B cell (primary cell): ENCODE data around the gene THBS3.

Experiments used
- EZH2 ChIP-seq: IDR thresholded peaks from 2 replicates; pipeline ENCODE4 v1.6.1; 2012; ENCODE audit warnings: borderline replicate concordance, low read depth, mild to moderate bottlenecking, moderate library complexity, low read length; ENCODE audit not compliant: insufficient read depth, poor library complexity, severe bottlenecking
- TF ChIP-seq, protein P1 (sequence below): fragments of 200-600 bp; IDR thresholded peaks from one replicate; pipeline ENCODE4 v1.8.0; 2022; ENCODE audit warnings: antibody characterized with exemption, mild to moderate bottlenecking

DNA sequence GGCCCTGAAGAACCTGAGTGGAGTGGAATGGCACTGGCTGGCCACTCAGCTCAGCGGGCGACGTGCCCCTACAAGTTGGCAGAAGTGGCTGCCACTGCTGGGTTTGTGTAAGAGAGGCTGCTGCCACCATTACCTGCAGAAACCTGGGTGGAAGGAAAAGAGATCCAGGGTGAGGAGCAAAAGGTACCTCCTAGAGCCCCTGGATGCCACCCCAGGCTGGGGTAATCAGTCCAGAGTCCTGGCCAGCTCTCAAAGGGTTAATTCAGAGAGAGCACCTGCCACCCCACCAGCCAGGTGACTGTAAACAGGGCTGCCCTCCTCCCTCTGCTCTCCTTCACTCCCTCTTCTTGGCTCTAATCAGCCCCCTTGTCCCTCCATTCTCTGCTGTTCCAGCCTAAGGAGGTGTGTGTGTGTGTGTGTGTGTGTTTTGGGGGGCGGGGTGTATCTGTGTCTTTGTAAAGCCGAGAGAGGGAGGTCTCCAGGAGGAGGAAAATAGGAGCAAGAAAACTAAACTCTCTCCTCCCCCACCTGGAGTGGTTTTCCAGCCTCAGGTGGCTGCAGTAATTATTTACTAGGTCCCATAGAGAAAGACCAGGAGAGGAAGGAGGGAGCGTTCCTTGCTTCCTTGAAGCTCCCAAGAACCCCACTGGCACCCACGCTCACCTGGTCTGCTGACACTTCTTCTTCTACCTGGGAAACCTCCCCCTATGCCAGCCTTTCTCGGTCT is 21.5 kb downstream of the THBS3 start:
- TF ChIP-seq, protein P1, sequence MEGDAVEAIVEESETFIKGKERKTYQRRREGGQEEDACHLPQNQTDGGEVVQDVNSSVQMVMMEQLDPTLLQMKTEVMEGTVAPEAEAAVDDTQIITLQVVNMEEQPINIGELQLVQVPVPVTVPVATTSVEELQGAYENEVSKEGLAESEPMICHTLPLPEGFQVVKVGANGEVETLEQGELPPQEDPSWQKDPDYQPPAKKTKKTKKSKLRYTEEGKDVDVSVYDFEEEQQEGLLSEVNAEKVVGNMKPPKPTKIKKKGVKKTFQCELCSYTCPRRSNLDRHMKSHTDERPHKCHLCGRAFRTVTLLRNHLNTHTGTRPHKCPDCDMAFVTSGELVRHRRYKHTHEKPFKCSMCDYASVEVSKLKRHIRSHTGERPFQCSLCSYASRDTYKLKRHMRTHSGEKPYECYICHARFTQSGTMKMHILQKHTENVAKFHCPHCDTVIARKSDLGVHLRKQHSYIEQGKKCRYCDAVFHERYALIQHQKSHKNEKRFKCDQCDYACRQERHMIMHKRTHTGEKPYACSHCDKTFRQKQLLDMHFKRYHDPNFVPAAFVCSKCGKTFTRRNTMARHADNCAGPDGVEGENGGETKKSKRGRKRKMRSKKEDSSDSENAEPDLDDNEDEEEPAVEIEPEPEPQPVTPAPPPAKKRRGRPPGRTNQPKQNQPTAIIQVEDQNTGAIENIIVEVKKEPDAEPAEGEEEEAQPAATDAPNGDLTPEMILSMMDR = no peak
- no peak for TF ChIP-seq EZH2
